Stimulated activated CD8-positive, alpha-beta memory T cell treated with anti-CD3 and anti-CD28 coated beads, Interleukin-15, amount 100 ng/mL, for 1 hour (primary cell): ENCODE data around the gene RITA1.

Source experiments
- DNase-seq: peaks from one replicate; pipeline ENCODE4 v3.0.0-alpha.2; 2020; ENCODE audit warnings: low read depth

RITA1 gene

DNA sequence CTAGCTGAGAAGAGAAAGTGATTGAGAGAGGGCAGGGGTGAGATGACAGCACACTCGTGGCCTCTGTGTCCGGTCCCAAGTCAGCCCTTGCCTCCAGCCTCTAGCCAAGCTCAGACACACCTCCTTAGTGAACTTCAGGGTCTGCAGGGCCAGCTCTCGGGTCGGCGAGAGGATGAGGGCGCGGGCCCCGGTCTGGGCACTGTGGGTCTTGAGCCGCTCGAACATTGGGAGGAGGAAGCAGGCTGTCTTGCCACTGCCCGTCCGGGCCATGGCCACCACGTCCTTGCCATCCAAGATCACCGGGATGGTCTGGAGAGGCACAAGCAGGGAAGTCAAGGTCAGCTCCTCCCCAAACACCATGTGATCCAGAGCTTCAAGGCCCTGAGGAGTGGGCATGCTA, 6.5 kb upstream of the RITA1 start:
- DNase-seq, result no peak

DNA sequence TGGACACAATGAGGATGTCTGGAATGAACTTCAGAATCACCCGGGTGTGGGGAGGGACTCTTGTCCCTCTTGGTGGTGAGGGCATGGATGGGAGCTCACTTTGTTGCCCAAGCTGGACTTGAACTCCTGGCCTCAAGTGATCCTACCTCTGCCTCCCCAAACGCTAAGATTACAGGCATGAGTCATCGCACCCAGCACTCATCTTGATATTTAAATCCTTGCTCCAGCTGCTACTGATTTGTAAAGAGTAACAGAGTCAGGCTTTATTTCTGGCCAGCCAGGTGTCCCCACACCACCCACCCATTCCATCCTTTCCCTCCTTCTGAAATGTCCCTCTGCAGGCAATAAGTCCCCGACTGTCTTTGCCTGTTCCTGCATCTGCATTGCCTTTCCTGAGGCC, 5.2 kb upstream of the RITA1 start:
- no peak for DNase-seq

GRCh38 chr12:113181975-113182374, 3.5 kb upstream of the RITA1 start:
- DNase-seq, result no peak

DNA sequence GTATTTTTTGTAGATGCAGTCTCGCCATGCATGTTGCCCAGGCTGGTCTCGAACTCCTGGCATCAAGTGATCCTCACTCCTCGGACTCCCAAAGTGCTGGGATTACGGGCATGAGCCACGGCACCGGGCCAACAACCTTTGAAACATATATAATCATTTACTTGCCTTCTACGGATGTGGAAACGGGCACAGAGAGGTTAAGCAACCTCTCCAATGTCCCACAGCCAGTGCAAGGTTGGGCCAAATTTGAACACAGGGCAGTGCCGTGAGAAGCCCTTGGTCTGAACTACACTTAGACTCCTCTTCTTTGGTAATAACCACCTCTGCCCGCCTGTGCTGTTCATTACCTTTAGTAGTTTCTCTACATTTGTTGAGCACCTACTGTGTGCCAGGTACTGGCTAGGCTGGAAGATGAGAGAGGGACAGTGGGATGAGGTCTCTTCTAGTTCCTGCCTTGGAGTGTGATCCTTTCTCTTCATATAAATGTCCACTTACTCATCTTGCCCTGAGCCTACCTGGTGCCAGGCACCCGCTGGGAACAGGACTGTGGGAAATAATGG, 2.4 kb upstream of the RITA1 start:
- DNase-seq, result no peak

DNA sequence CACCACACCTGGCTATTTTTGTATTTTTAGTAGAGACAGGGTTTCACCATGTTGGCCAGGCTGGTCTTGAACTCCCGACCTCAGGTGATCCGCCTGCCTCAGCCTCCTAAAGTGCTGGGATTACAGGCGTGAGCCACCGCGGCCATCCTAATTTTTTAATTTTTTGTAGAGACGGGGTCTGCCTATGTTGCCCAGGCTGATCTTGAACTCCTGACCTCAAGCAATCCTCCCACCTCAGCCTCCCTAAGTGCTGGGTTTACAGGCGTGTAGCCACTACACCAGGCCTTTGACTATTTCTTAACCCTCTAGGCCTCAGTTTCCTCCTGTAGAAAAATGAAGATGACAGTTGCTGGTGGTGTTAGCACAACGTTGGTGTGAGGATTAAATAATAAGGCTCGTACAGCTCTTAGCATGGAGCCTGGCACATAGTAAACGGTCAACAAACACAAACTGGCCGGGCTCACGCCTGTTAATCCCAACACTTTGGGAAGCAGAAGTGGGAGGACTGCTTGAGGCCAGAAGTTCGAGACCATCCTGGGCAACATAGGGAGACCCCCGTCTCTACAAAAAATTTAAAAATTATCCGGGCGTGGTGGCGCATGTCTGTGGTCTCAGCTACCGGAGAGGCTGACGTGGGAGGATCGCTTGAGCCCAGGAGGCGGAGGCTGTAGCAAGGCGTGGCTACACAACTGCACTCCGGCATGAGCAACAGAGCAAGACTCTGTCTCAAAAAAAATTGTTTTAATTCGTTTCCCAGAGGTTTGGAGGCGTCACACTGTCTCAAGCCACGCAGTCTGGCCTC, 1.2 kb upstream of the RITA1 start:
- DNase-seq, result no peak

DNA sequence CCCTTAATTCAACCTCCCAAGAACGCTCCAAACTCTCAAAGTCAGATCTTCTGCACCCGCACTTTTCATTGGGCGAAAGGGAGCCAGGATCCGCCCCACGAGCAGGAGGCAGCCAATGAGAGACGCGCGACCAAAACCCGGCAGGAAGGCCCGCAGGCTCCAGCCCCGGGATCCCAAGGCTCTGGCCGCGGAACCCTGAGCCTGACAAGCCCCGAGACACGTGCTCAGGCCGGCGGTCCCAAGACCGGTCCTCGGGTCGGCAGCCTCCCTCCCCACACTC, 681 bp upstream of the RITA1 start:
- peak; percentile 72 for DNase-seq

DNA sequence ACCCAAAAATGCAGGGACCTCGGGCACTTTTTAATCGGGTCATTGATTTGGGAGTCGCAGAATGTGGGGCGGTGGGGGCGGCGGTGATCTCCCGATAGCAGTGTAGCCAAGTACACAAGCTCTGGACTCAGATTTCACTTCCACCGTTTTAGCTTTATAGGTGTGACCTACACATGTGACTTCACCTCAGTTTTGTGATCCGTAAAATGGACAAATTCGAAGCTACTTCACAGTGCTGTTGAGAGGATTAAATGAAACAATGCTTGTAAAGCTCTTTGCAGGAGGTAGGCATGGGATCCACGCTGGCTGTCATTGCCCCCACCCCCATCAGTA, 478 bp downstream of the RITA1 start:
- DNase-seq, result no peak

DNA sequence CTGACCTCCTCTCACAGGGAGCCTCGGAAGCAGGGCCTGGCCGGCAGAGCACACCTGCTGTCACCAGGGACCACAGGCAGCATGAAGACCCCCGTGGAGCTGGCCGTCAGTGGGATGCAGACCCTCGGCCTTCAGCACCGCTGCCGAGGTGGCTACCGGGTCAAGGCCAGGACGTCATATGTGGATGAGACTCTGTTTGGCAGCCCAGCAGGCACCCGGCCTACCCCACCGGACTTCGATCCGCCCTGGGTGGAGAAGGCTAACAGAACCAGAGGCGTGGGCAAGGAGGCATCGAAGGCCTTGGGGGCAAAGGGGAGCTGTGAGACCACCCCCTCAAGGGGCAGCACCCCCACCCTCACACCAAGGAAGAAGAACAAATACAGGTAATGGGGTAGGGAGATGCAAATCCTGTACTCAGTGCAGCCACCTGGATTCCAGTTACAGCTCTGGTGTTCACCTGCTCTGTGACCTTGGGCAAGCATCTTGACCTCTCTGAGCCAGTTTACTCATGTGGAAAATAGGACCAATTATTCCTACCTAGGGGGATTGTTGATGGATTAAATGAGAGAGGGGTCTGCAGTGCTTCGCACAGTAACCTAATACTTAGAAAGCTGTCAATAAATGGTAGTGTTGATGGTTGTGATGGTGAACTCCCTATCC, 1.3 kb downstream of the RITA1 start:
- no peak for DNase-seq

DNA sequence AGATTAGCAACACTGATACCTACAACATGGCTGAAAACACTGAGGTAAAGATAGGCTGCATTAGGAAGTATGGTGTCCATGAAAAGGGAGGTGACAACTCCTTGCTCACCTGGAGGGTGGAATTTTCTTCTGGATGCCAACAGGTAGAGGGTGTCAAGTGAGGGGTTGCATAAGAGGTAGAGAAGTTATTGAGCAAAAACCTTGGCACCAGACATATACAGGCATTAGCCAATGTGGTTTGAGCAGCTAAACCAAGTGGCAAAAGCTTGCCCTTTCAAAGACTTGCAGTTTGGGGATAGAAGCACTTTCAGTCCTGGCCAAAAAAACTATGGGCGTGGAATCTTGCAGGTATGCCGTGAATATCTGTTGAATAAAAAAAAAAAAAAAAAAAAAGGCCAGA, 3.8 kb downstream of the RITA1 start:
- DNase-seq, result no peak

DNA sequence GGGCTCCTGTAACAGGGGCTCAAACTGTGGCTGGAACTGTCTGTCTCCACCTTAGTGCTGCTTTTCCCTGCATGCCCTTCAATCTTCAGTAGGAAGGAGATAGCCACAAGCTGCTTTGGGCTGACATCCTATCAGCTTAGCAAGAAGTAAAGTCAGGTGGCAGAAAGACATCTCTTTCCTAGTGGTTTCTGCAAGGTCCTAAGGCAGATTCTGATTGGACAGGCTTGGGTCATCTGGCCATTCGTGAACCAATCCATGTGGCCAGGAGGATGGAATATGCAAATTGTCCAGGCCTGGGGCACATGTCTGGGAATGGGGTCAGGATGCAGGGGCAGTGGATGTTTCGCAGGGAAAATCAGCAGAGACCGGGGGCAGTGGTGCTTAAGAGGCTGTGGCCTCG, 5.2 kb downstream of the RITA1 start:
- DNase-seq, result no peak

DNA sequence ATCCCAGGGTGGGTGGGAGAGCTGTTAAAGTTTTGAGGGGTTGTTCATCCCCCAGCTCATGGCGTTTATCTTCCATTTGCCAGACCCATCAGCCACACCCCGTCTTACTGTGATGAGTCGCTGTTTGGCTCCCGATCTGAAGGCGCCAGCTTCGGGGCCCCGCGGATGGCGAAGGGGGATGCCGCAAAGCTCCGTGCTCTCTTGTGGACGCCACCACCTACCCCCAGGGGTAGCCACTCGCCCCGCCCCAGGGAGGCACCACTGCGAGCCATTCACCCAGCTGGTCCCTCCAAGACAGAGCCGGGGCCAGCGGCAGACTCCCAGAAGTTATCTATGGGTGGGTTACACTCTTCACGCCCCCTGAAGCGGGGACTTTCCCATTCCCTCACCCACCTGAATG, 5.7 kb downstream of the RITA1 start:
- no peak for DNase-seq

GRCh38 chr12:113194971-113195391, 9.5 kb downstream of the RITA1 start:
- DNase-seq, result no peak

DNA sequence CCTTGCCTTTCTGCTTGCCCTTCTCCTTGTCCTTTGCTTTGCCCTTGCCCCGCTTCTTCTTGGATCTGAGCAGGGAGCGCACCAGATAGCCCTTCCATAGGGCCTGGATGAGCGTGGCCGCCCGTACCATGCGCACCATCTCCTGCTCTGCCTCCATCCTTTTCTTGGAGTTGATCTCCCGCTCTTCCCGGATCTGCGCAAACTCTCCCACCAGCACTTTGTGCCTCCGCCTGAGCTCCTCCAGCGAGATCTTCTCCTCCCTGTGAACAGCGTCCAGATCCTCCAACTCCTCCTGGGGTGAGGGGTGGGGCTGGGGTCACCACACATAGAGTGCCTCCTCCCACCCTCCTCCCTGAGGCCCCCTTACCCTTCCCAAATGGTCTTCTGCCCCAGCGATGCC, 10.1 kb downstream of the RITA1 start:
- DNase-seq, result no peak

DNA sequence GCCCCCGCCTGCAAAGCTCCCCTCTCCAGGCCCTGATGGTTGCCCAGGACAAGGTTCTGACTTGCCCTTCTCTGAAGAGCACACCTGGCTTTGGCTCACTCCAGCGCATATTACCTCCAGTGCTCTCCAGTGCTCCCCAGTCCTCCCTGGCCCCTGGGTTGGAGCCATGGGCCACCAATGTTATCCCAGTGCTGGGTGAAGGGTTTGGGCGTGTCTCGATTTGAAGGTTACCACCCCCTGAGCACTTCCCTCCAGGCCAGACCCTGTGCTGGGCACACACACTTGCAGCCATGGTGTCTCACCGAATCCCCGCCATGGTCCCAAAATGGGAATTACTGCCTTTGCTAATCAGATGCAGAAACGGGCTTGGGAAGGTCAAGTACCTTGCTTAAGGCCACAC, 11.1 kb downstream of the RITA1 start:
- no peak for DNase-seq

DNA sequence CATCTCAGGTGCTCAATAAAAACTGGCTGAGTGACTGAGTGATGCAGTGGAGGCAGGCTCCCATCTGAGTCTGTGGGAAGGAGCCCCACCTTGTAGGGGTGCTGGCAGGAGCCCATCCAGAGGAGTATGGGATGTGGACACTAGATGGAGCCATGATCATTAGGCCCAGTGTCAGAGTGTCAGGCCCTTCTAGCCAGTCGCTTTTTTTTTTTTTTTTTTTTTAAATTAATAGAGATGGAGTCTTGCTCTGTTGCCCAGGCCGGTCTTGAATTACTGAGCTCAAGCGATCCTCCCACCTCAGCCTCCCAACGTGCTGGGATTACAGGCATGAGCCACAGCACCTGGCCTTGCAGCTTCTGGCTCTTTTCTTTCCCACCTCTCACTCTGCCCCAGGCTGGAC, 11.5 kb downstream of the RITA1 start:
- DNase-seq, result peak; percentile 29

GRCh38 chr12:113197518-113198077, 12.1 kb downstream of the RITA1 start:
- no peak for DNase-seq

DNA sequence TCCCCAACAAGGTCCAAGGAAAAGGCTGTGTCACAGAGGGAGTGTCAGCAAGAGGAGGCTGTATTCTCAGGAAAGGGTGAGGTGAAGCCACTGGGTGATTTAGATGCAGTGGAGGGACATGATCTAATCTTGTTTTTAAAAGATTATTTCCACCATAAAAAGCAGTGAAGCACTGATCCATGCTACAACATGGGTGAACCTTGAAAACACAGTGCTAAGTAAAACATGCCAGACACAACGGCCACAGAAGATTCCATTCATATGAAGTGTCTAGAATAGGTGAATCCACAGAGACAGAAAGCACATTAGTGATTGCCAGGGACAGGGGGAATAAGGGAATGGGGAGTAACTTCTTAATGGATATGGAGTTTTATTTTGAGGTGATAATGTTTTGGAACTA, 12.8 kb downstream of the RITA1 start:
- no peak for DNase-seq

- DNase-seq, result no peak
These were observed 14.7 kb downstream of the RITA1 start for GRCh38 chr12:113200021-113200797.

DNA sequence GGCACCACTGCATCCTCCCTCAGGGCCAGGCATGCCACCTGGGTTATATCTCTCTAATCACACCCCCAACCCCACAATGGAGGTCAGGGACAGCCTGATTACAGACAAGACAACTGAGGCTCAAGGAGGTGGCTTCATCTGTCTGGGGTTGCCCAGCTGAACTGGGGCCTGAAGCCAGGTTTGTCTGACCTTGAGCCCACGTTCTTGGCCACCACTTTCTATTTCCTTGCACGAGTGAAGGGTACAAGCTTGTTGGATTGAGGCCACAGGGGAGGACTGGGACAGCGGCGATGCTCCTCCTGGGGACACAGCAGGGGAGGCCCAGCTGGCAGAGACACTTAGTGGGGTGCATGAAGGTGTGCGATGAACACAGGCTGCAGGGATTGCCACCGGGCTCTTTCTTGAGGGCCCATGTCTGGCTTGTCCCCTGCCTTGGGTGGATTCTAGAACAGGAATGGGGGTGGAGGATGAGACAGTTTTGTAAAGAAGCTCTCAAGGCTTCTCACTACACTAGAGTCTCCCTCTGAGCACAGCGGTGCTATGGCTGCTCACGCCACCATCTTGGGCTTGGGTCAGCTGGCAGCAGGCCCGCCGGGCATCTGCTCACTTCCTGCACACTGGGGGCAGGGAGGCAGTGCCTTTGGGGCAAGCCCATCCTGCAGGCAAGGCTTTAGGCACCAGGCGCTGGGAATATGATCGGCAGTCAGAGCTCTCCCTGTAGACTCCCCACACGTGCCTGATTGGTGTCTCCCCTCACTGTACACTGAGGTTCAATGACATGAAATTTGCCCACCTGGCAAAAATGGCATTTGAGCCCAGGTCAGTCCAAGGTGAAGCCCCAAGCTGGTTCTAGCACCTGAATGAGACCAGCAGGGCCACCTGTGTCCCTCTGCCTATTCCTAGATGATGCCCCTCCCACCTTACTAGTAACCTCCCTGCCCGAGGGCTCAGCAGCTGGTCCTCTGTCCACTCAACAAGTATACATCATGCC, 16.0 kb downstream of the RITA1 start:
- no peak for DNase-seq

GRCh38 chr12:113202300-113203075, 17.0 kb downstream of the RITA1 start:
- DNase-seq, result no peak
